SU-DHL-6 (cell line): Measurements from ENCODE around the gene CCDC142.

Experiments
- EZH2phosphoT487 ChIP-seq: fragments of 200-600 bp; sonication (generic), shearing (Covaris generic); conservative IDR thresholded peaks from 2 replicates; pipeline ENCODE4 v1.6.1; 2018; ENCODE audit warnings: mild to moderate bottlenecking, antibody characterized with exemption, low read length, moderate library complexity, mixed read lengths
- TF ChIP-seq, protein P1 (sequence below): fragments of 200-600 bp; sonication (generic); IDR thresholded peaks from one replicate; pipeline ENCODE4 v1.5.1; 2017; ENCODE audit warnings: antibody characterized with exemption, mild to moderate bottlenecking, low read length, moderate library complexity; ENCODE audit not compliant: insufficient read depth, poor library complexity, severe bottlenecking

DNA sequence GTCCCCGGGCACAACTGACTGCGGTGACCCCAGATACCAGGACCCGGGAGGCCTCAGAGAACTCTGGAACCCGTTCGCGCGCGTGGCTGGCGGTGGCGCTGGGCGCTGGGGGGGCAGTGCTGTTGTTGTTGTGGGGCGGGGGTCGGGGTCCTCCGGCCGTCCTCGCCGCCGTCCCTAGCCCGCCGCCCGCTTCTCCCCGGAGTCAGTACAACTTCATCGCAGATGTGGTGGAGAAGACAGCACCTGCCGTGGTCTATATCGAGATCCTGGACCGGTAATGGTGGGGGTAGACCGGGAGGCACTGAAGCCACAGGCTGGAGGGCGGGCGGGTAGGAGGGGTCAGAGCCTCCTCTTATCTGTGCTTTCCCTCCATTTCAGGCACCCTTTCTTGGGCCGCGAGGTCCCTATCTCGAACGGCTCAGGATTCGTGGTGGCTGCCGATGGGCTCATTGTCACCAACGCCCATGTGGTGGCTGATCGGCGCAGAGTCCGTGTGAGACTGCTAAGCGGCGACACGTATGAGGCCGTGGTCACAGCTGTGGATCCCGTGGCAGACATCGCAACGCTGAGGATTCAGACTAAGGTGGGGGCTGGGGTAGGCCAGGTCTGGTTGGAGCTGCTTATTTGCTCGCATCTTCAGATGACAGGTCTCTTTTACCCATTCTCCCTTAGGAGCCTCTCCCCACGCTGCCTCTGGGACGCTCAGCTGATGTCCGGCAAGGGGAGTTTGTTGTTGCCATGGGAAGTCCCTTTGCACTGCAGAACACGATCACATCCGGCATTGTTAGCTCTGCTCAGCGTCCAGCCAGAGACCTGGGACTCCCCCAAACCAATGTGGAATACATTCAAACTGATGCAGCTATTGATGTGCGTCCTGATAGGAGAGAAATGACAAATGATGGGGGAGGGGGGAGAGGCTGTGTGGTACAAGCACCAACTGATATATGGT lies 47.7 kb upstream of the CCDC142 start:
- TF ChIP-seq, protein P1, sequence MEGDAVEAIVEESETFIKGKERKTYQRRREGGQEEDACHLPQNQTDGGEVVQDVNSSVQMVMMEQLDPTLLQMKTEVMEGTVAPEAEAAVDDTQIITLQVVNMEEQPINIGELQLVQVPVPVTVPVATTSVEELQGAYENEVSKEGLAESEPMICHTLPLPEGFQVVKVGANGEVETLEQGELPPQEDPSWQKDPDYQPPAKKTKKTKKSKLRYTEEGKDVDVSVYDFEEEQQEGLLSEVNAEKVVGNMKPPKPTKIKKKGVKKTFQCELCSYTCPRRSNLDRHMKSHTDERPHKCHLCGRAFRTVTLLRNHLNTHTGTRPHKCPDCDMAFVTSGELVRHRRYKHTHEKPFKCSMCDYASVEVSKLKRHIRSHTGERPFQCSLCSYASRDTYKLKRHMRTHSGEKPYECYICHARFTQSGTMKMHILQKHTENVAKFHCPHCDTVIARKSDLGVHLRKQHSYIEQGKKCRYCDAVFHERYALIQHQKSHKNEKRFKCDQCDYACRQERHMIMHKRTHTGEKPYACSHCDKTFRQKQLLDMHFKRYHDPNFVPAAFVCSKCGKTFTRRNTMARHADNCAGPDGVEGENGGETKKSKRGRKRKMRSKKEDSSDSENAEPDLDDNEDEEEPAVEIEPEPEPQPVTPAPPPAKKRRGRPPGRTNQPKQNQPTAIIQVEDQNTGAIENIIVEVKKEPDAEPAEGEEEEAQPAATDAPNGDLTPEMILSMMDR = no peak
- TF ChIP-seq EZH2phosphoT487 = no peak
